HG02970 (cell line): Measurements from ENCODE around the gene PDZD7.
"Not testable (repeated sequence)": the region's sequence is repeated elsewhere in the genome, so short reads cannot be mapped to it uniquely, and the experiment has no call there.

Experiments used
- ATAC-seq: cut with Tn5 transposase; IDR thresholded peaks from one replicate; pipeline ENCODE4 v1.9.1; 2021; ENCODE audit warnings: mild to moderate bottlenecking, moderate library complexity, moderate number of reproducible peaks; ENCODE audit not compliant: unreplicated experiment, low FRiP score

Gene PDZD7

DNA sequence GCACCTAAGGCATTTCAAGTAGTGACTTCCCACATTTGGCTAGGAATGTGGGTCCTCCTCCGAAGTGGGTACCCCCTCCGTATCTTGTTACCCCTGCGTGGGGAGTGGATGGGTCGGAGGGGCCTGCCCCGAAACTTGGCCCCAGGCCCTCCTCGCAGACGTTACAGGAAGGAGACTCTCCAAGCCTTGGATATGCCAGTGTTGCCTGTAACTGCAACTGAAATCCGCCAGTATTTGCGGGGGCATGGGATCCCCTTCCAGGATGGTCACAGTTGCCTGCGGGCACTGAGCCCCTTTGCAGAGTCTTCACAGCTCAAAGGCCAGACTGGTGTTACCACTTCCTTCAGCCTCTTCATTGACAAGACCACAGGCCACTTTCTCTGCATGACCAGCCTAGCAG, 42.8 kb downstream of the PDZD7 start:
- ATAC-seq, result no peak

GRCh38 chr10:100987685-100988049, 43.3 kb downstream of the PDZD7 start:
- no peak for ATAC-seq

GRCh38 chr10:100986952-100987684, 43.8 kb downstream of the PDZD7 start, which contains the start of the genes MRPL43 and TWNK:
Gene MRPL43 (minus strand): TSS chr10:100987497. CDS start chr10:100987443, 54 bp downstream.
Gene TWNK (plus strand): TSS chr10:100987543. CDS start chr10:100988211, 668 bp downstream.
- ATAC-seq, result no peak

DNA sequence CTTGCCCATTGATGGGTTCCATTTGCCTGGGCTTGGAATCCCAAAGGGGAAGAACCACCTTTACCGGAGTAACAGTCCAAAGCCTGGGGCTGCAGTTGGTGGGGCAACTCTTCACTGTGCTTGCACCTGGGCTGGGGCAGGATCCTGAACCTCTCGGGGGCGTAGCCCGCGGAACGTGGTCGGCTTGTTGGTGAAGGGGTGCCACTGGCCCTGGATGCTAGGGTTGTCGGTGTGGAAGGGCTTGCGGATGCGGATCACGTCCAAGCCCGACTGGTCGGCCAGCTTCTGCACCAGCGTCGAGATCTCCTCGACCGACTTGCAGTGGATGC, 44.3 kb downstream of the PDZD7 start:
- no peak for ATAC-seq

- ATAC-seq, result no peak
These were observed 45.6 kb downstream of the PDZD7 start for GRCh38 chr10:100985336-100985735.

DNA sequence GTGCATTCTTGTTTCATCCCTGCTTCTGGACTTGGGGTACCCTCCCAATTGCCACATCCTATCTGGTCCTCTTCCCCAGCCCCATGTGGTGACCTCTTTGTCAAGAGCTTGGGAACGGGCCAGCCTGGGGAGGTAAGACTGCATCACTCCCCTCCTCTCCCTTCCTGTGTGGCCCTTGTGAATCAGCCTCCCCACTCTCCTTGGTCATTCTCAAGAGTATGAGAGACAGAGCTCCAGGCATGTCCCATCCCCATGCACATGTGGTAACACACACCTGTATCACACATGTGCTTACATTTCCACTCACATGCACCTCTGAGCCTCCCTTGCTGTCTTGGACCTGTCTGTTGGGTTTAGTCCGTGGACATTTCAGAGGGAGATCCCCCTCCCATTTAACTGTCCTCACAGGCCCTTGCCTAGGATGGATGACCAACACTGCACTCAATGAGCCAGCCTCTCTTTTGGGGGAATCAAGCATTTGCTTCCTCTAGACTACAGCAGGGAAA, 46.2 kb downstream of the PDZD7 start:
- ATAC-seq, result no peak

- ATAC-seq, result no peak
These were observed 46.9 kb downstream of the PDZD7 start for GRCh38 chr10:100983868-100984671.

DNA sequence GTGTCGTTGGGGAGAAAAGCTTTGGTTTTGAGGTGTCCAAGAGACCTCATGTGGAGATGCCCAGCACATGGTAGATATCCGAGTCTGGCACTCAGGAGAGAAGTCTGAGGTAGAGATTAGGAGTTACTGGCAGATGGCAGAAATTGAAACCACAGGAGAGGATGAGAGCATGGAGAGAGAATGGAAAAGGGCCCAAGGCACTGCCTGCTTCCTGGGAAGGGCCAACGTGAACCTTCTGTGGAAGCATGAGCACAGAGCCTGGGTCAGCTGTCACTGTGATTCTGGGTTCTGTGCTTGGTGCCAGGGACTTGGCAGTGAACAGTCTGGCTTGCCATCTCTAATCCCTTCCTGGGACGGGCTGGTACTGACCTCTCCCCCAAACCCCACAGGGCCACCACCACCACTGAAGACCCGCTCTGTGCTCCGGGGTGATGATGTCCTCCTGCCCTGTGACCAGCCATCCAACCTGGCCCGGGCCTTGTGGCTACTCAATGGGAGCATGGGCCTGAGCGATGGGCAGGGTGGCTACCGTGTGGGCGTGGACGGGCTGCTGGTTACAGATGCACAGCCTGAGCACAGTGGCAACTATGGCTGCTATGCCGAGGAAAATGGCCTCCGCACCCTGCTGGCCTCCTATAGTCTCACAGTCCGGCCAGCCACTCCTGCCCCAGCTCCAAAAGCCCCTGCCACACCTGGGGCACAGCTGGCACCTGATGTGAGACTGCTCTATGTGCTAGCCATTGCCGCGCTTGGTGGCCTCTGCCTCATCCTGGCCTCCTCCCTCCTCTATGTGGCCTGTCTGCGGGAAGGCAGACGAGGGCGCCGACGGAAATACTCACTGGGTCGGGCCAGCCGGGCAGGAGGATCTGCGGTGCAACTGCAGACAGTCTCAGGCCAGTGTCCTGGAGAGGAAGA, 47.8 kb downstream of the PDZD7 start:
- ATAC-seq, result no peak

DNA sequence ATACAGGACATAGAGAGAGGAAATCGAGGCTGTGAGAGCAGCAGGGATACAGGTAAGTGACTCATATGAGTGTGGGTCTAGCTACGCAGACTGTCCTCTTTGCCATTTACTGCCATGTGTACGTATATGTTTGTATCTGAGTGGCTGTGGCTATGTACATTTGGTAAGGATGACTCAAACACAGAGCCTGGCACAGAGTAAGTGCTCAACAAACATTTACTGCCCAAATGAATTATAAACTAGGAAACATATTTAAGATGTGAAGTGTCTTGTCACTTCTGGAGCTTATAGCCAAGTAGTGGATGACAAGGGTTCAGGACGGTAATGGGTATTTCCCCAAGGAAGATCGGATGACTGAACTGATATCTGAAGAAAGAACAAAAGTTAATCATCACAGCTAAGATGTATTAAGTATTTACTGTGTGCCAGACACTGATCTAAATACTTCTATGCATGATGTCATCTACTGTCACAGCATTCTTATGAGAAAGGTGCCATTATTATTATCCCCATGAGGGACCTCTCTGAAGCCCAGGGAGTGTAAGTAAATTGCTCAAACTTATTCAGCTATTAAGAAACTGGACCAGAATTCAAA, 49.7 kb downstream of the PDZD7 start:
- ATAC-seq, result no peak

GRCh38 chr10:100980711-100981110, 50.2 kb downstream of the PDZD7 start:
- no peak for ATAC-seq

GRCh38 chr10:100980311-100980710, 50.6 kb downstream of the PDZD7 start:
- no peak for ATAC-seq

GRCh38 chr10:100979791-100980272, 51.1 kb downstream of the PDZD7 start:
- ATAC-seq, result no peak

- ATAC-seq, result no peak
These were observed 52.1 kb downstream of the PDZD7 start for GRCh38 chr10:100978901-100979195.

DNA sequence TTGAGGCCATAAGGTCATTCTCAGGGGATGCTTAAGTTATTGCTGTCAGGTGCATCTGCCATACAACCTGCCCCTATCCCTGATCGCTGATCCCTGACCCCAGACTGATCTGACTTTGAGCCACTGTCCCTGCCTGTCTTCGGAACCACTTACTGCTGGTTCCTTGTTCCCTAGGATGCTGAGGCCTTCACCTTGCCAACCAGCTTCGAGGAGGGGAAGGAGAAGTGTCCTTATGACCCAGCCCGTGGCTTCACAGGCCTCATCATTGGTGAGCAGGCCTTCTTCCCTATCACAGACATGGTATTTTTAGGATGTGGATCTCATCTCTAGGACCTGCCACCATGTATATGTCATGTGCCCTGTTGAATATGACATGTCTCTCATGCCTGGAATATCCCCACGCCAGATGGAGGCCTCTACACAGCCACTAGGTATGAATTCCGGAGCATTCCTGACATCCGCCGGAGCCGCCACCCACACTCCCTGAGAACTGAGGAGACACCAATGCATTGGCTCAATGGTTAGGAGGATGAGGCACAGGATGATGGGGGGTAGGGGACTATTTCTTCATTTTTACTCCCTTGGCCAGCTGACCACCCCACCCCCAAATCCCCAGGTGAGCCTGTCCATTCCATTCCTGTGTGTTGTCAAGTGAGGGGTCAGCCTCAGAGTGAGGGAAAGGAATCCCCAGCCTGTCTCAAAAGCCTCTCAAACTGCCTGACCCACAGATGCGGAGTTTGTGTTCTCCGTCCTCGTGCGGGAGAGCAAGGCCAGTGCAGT, 52.6 kb downstream of the PDZD7 start:
- ATAC-seq, result no peak

- no peak for ATAC-seq
These were observed 53.5 kb downstream of the PDZD7 start for GRCh38 chr10:100977436-100977835.

DNA sequence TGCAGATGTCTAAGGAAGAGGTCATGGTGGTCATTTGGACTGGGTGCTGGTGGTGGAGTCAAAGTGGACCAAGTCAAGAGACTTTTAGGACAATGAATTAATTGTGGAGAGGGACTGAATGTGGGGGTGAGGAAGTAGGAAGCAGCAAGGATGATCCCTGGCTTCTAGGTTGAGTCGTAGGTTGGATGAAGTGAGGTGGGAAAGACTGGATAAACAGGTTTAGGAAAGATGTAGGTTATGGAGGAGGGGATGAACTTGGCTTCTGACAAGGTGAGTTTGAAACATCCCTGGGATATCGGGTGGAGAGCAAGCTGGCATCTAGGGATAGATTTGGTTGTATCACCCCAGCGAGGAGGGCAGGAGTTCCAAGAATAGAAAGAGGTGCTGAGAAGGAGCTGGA, 54.0 kb downstream of the PDZD7 start:
- ATAC-seq, result no peak

GRCh38 chr10:100975397-100975796, 55.5 kb downstream of the PDZD7 start:
- ATAC-seq, result not testable (repeated sequence)

DNA sequence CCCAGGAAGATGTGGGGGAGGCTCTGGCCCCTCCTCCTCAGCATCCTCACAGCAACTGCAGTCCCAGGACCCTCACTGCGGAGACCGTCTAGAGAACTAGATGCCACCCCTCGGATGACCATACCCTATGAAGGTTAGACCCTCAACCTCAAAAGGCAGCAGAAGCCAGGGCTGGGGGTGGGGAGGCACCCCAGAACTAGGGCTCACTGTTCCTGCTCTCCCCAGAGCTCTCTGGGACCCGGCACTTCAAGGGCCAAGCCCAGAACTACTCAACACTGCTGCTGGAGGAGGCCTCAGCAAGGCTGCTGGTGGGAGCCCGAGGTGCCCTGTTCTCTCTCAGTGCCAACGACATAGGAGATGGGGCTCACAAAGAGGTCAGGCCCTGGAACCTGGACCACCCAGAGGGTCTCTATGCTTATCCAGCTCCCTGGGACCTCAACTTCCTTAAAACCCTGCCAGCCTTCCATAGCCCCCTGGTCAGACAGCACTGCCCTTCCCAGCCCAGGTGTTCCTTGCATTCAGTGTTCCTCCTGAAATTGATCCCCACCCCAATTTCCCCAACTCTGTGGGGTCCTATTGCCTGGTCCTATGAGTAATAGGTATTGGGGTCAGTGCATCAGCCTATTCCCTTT, 57.9 kb downstream of the PDZD7 start:
- no peak for ATAC-seq
